Transverse colon (tissue), 4 donors: Measurements from ENCODE around the gene BLCAP. TPM values are rescaled to one million over a fixed set of nuclear protein-coding genes. Genes with fewer than 3 reads are reported as not detected.

ENCODE experiments used
- DNase-seq: peaks from one replicate; pipeline ENCODE4 v3.0.0-alpha.2; 2019
- H3K27ac ChIP-seq, 4 donors: fragments of 200-600 bp; sonication (generic); 2 replicates each; pipeline ENCODE4 v1.5.1; 2016 to 2018; ENCODE audit warnings: inconsistent platforms in 4 of 4
- H3K27me3 ChIP-seq: fragments of 200-600 bp; sonication (generic); 2 replicates; pipeline ENCODE4 v1.5.1; 2017; ENCODE audit warnings: inconsistent platforms
- H3K36me3 ChIP-seq, 4 donors: fragments of 200-600 bp; sonication (generic); 2 replicates each; pipeline ENCODE4 v1.5.1; 2017 to 2019; ENCODE audit warnings: inconsistent platforms in 4 of 4
- H3K4me1 ChIP-seq, 4 donors: fragments of 200-600 bp; sonication (generic); 2 replicates each; pipeline ENCODE4 v1.5.1; 2017 to 2020; ENCODE audit warnings: inconsistent platforms in 4 of 4
- H3K4me3 ChIP-seq, 4 donors: fragments of 200-600 bp; sonication (generic); 1 replicate in 1 of 4; 2 replicates in 3 of 4; pipeline versions ENCODE4 v1.5.1 to v1.6.1; 2017 to 2019; ENCODE audit warnings: inconsistent platforms in 4 of 4
- H3K9me3 ChIP-seq, 2 donors: fragments of 200-600 bp; sonication (generic); 2 replicates each; pipeline ENCODE4 v1.5.1; 2017 to 2019; ENCODE audit warnings: inconsistent platforms in 2 of 2
- CTCF ChIP-seq, 5 experiments: fragments of 200-600 bp in 3 of 5; fragments of 450-650 bp in 2 of 5; sonication (generic) in 3 of 5; IDR thresholded peaks; 1 replicate in 2 of 5; 2 replicates in 3 of 5; pipeline ENCODE4 v1.5.1; 2016 to 2017; ENCODE audit warnings: antibody characterized with exemption in 5 of 5, inconsistent platforms in 3 of 5, mild to moderate bottlenecking in 2 of 5, moderate library complexity in 1 of 5
- EP300 ChIP-seq: sonication (generic); formaldehyde crosslinking; IDR thresholded peaks from one replicate; pipeline ENCODE4 v1.6.1; 2017; ENCODE audit warnings: antibody characterized with exemption, low read depth
- POLR2A ChIP-seq: fragments of 450-650 bp; IDR thresholded peaks from one replicate; pipeline ENCODE4 v1.6.1; 2016; ENCODE audit warnings: antibody characterized with exemption, mild to moderate bottlenecking, moderate library complexity
- POLR2AphosphoS5 ChIP-seq, 3 donors: sonication (generic); formaldehyde crosslinking; IDR thresholded peaks; one replicate each; pipeline ENCODE4 v1.6.1; 2016; ENCODE audit warnings: antibody characterized with exemption in 3 of 3
- WGBS, 2 donors: methylation state at CpG; one replicate each; pipeline ENCODE4 v1.1.5; 2018; ENCODE audit warnings: low coverage in 1 of 2; 5-methylcytosine and 5-hydroxymethylcytosine counted together
- in situ Hi-C, 4 donors: fragments of 200-750 bp; cut with MboI; loops; one replicate each; pipeline versions ENCODE4 v1.15.0 to v1.15.1; 2017; ENCODE audit warnings: low sequenced_read_pairs in 3 of 4, low pct_ligation_motif_present in 1 of 4, low pct_unique_long_range_greater_than_20kb in 1 of 4
- intact Hi-C: fragments of 100-400 bp; cut with DNase I; formaldehyde crosslinking; loops from one replicate; pipeline ENCODE4 v1.15.1; 2023; ENCODE audit warnings: low total_unique reads
- total RNA-seq, 4 donors: library from RNA; depleted of rRNA; stranded (reverse); fragments of >200 nt; gene quantifications; one replicate each; pipeline ENCODE4 v1.1.0, GENCODE V29; 2016

The BLCAP gene
- total RNA-seq, 4 donors from 2014 or later: 80.8 to 283 (median 117) TPM

GRCh38 chr20:37469531-37469930 lies 58.1 kb downstream of the BLCAP start:
- Histone ChIP-seq H3K27me3 (no peaks in the 10 kb centered on the region), H3K36me3 (no peaks in the 10 kb centered on the region), H3K27ac (no peak overlapping the region), H3K9me3 (no peaks in the 10 kb centered on the region), H3K4me3 (no peak overlapping the region), H3K4me1 (no peaks in the 10 kb centered on the region)
- DNase-seq: no peak
- TF ChIP-seq POLR2A: no peak
- intact Hi-C loops (no loop called here), in situ Hi-C loops (no loop called here)
- WGBS, 2 donors: 90% methylated on average over 7 of the region's 7 CpGs; no CpG with 5 or more reads in 1 of the 2 donors

DNA sequence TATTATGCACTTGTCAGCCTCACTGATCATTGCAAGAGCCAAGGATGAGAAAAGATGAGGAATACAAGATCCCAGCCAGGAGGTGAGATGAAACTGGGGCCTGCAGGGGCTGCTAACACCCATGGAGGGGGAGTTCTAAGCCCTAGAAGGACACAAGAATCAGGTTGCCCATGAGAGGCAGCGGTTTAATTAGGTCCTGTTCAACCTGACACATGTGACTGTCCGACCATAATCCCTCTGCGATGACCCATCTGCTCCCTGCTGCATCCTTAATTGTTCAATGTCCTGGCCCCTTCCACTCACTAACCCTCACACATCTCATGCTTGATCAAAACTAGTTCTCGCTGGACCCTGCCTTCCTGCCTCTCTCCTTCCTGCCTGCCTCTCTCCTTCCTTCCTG lies 58.8 kb downstream of the BLCAP start:
- TF ChIP-seq EP300: no peak
- TF ChIP-seq POLR2A: no peak
- no peak for TF ChIP-seq POLR2AphosphoS5 (IDR thresholded peaks at IDR 0.05)
- no peak for TF ChIP-seq CTCF (IDR thresholded peaks at IDR 0.05)
- WGBS, 2 donors: 84% methylated on average over 4 of the region's 4 CpGs
- no peak for DNase-seq

More for the DNA sequence above, 58.8 kb downstream of the BLCAP start:
- Histone ChIP-seq H3K9me3 (no peaks in the 10 kb centered on the region), H3K27me3 (no peaks in the 10 kb centered on the region), H3K4me1 (no peaks in the 10 kb centered on the region), H3K27ac (no peak overlapping the region), H3K4me3 (no peak overlapping the region), H3K36me3 (no peaks in the 10 kb centered on the region)
- intact Hi-C loops: no loop called here
- in situ Hi-C loops: no loop called here

Other genes starting within 250 kb of the BLCAP start
- 10 to 100 TPM in 3 of 4 donors, 1 to 10 TPM in 1; 8.8 to 31.4 (median 21.3) TPM for gene MANBAL, start 238.2 kb downstream of the BLCAP start, total RNA-seq
- gene SRC, start 181.7 kb downstream of the BLCAP start, total RNA-seq: 100 to 1,000 TPM in 3 of 4 donors, 10 to 100 TPM in 1; 87.0 to 155 (median 130) TPM
- gene NNAT, start 6.6 kb downstream of the BLCAP start, total RNA-seq: 10 to 100 TPM; 11.3 to 33.0 (median 14.3) TPM
- gene CTNNBL1, start 166.2 kb upstream of the BLCAP start, total RNA-seq: 10 to 100 TPM; 18.7 to 49.0 (median 22.4) TPM